Stimulated activated CD4-positive, alpha-beta T cell treated with anti-CD3 and anti-CD28 coated beads, Interleukin-12 subunit alpha, Interleukin-12 subunit beta, amount 100 ng/mL, for 24 hours (primary cell): ENCODE results near the gene ERBB2.
"Not testable (repeated sequence)": the region's sequence is repeated elsewhere in the genome, so short reads cannot be mapped to it uniquely, and the experiment has no call there.

ENCODE experiments used
- DNase-seq, 2 experiments: peaks; one replicate each; pipeline ENCODE4 v3.0.0-alpha.2; 2020; ENCODE audit warnings: low read depth in 2 of 2

The ERBB2 gene

GRCh38 chr17:39678340-39679116, 21.3 kb upstream of the ERBB2 start:
- no peak for DNase-seq

GRCh38 chr17:39679521-39680192, 20.2 kb upstream of the ERBB2 start:
- no peak for DNase-seq

- no peak for DNase-seq
Measured at GRCh38 chr17:39683295-39683939, 16.4 kb upstream of the ERBB2 start.

- DNase-seq = no peak
Measured at GRCh38 chr17:39684369-39685192, 15.3 kb upstream of the ERBB2 start.

GRCh38 chr17:39687101-39687545, 12.7 kb upstream of the ERBB2 start:
- no peak for DNase-seq

- peak; percentile 68 to 84 for DNase-seq
Measured at GRCh38 chr17:39687546-39688474, 12.1 kb upstream of the ERBB2 start, which contains the start of gene PGAP3. TSS of gene PGAP3 (minus strand) at chr17:39688057. CDS start at chr17:39688014, 43 bp downstream.

GRCh38 chr17:39688475-39688835, 11.4 kb upstream of the ERBB2 start:
- no peak for DNase-seq

- DNase-seq = no peak
Measured at GRCh38 chr17:39688945-39689344, 10.9 kb upstream of the ERBB2 start.

- no peak for DNase-seq
Measured at GRCh38 chr17:39694593-39694992, 5.3 kb upstream of the ERBB2 start.

GRCh38 chr17:39695089-39695474, 4.8 kb upstream of the ERBB2 start:
- DNase-seq = no peak

GRCh38 chr17:39696731-39697130, 3.1 kb upstream of the ERBB2 start:
- no peak for DNase-seq

GRCh38 chr17:39697961-39698360, 1.9 kb upstream of the ERBB2 start:
- DNase-seq = no peak

- not testable (repeated sequence) for DNase-seq
Measured at GRCh38 chr17:39699157-39699817, 577 bp upstream of the ERBB2 start.

- DNase-seq = no peak
Measured at GRCh38 chr17:39700148-39700987, 504 bp downstream of the ERBB2 start.

GRCh38 chr17:39701012-39701783, 1.3 kb downstream of the ERBB2 start:
- no peak for DNase-seq

- no peak for DNase-seq
Measured at GRCh38 chr17:39701784-39702422, 2.0 kb downstream of the ERBB2 start.

- DNase-seq = no peak
Measured at GRCh38 chr17:39702901-39703893, 3.3 kb downstream of the ERBB2 start.
